HG02852 (cell line): ENCODE data around the gene PARP15.
"Not testable (repeated sequence)": the region's sequence is repeated elsewhere in the genome, so short reads cannot be mapped to it uniquely, and the experiment has no call there.

Experiments used
- ATAC-seq: cut with Tn5 transposase; IDR thresholded peaks from one replicate; pipeline ENCODE4 v1.9.1; 2021; ENCODE audit warnings: mild to moderate bottlenecking, moderate library complexity; ENCODE audit not compliant: unreplicated experiment

PARP15 gene

GRCh38 chr3:122662505-122662904 is 85.1 kb downstream of the PARP15 start:
- no peak for ATAC-seq

DNA sequence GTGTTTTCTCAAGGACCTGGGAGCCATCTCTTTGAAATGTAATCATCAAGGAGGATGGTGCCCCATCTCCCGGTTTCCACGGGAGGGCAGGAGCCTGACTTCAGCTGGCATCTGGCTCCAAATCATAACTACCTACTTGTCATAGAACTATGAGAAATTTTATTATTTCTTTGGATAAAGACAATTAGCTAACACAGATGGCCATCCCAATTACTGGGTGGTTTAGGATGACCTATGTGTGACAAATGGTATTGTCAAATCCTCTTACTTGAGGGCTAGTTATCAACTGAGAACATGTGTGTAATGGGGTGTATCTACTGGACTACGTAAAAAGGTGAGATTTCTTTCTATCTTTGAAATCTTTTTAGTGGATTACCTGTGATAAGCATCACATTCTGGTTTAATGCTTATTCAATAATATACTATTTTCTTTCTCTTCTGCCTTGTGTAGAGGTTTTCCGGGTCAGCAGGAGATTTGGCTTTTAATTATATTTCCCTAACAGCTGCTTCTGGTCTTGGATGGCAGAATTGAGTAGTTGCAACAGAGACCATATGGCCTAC is 87.9 kb downstream of the PARP15 start:
- ATAC-seq, result no peak

GRCh38 chr3:122665881-122666280 is 88.4 kb downstream of the PARP15 start:
- no peak for ATAC-seq

DNA sequence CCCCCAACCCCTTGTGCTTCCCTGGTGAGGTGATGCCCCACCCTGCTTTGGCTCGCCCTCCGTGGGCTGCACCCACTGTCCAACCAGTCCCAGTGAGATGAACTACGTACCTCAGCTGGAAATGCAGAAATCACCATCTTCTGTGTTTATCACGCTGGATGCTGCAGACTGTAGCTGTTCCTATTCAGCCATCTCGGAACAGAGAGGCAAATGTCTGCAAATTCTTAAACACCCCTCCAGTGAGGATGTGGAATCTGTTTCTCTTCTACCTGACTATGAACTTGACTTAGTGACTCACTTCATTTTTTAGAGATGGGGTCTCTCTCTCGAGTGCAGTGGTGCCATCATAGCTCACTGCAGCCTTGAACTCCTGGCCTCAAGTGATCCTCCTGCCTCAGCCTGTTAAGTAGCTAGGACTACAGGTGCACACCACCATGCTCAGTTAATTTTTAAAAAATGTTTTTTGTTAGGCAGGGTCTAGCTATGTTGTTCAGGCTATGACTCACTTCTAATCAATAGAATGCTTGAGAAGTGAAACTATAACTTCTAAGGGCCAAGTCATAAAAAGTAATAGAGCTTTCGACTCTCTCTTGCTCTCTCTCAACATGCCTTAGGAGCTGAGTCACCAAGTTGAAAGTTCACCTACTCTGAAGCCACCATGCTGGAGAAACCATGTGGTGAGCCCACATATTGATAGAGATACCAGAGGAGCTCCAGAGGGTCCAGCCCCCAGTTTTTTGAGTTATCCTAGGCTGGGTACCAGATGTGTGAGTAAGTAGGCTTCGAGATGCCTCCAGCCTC is 91.7 kb downstream of the PARP15 start:
- peak; percentile 92 for ATAC-seq

DNA sequence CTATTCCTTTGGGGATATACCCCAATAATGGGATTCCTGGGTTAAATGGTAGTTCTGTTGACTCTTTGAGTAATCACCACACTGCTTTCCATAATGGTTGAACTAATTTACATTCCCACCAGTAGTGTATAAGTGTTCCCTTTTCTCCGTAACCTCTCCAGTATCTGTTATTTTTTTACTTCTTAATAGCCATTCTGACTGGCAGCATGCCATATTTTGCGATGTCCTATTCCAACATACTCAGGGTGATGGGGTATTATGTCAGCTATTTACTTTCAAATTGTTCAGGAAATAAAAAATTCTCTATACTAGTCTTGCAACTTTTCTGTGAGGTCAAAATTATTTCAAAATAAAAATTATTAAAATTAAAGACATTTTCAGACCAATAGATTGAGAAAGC is 94.1 kb downstream of the PARP15 start:
- ATAC-seq, result no peak

DNA sequence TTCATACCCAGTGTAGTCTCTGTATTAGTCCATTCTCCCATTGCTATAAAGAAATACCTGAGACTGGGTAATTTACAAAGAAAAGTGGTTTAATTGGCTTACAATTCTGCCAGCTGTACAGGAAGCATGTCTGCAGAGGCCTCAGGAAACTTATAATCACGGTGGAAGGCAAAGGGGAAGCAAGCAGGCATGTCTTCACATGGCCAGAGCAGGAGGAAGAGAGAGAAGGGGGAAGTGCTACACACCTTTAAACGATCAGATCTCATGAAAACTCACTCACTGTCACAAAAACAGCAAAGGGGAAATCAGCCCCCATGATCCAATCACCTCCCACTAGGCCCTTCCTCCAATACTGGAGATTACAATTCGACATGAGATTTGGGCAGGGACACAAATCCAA is 96.9 kb downstream of the PARP15 start:
- no peak for ATAC-seq

DNA sequence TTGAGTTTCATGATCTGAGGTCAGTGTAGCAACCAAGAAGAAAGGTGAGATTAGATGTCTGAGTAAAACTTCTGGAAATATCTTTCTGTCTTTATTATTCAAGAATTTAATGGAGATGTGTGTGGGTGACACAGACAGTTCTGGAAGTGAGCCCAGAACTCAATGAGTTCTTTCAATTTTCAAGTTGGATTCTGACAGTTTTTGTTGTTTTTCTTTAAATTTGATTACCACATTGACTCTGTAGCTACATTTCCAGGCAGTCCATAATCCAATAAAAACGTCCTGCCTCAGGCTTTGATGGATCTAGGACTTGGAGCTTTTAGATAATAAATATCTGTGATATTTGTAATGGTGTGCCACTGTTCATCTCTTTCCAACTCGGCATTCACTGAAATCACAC is 99.3 kb downstream of the PARP15 start:
- no peak for ATAC-seq

GRCh38 chr3:122677216-122677615 is 99.8 kb downstream of the PARP15 start:
- no peak for ATAC-seq

- no peak for ATAC-seq
Measured at GRCh38 chr3:122678506-122678905, 101.1 kb downstream of the PARP15 start.

- peak; percentile 32 for ATAC-seq
Measured at GRCh38 chr3:122679085-122679881, 101.8 kb downstream of the PARP15 start.

DNA sequence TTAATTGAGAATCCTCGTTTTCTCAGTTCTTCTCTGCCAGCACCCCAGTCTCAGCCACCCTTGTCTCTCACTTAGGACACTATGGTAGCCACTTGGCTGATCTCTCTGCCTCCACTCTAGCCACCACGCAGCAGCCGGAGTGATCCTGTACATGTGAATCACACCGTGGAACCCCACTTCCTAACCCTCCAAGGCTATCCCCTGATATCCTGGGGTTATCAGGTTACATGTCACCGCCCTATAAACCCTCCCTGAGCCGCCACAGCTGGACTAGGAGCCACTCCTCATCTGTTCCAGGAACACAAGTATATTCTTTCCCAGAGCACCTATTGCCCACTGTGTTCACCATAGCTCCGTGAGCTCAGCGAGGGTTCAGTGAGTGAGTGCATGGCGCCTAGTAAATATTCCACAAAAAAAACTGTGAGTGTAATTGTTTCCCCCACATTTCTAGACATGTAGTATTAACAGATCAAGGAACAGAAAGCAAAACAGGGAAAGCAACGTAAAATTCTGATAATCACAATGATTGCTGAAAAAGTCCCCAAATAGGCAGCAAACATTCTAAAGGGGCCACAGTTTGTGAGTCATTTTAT is 102.5 kb downstream of the PARP15 start:
- ATAC-seq, result peak; percentile 10

- peak; percentile 39 for ATAC-seq
Measured at GRCh38 chr3:122680475-122681283, 103.2 kb downstream of the PARP15 start, which contains the start of gene PARP14. Gene PARP14, plus strand, starts transcription at chr3:122680839. Its CDS starts 45 bp downstream, at chr3:122680884.

- ATAC-seq, result no peak
Measured at GRCh38 chr3:122681284-122681973, 104.0 kb downstream of the PARP15 start.

DNA sequence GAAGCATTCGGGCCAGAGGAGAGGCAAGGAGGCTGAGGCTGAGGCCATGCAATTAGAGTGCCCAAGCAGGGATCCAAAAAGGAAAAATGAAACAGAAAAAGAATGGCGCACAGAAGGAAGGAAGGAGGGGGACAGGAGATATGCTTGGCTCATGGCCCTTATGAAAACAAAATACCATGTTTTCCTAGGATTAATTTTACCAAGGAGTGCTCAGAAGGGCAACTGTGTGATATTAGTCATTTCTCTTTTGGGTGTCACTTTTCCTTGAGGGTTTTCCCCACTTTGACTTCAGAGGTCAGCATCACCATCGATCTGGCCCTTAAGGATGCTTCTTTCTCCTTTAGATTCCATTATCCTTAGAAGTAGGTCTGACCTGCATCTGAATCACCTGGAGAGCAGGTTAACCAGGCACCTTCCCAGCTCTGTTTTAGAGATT is 104.5 kb downstream of the PARP15 start:
- ATAC-seq, result no peak

- not testable (repeated sequence) for ATAC-seq
Measured at GRCh38 chr3:122682778-122683411, 105.4 kb downstream of the PARP15 start.

DNA sequence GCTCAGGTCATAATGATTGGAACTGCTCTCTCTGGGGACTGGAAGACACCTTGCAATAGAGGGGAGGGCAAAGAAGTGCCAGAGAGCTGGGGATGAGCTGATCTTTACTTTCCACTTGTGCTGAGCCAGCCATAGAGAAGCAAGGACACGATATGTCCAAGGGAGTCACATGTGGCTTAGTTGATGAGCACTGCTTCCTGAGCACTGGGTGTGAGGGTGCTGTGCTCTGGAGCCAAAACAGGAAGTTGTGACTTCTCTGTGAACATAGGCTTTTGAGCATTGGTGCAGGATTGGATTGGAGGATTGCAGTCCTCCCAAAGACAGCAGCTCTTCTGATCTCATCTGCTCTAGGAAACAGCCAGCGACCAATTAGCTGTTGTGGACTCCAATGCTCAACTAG is 109.8 kb downstream of the PARP15 start:
- ATAC-seq, result no peak
